H1 (cell line): ENCODE results near the gene SLC7A5. TPM values are rescaled to one million over a fixed set of nuclear protein-coding genes. Genes with fewer than 3 reads are reported as not detected.

Experiments
- GABPA ChIP-seq: IDR thresholded peaks from 2 replicates; pipeline ENCODE4 v1.6.1; 2011; ENCODE audit warnings: mild to moderate bottlenecking, low read length, moderate library complexity, borderline replicate concordance; ENCODE audit not compliant: insufficient read depth
- POU5F1 ChIP-seq: IDR thresholded peaks from 2 replicates; pipeline ENCODE4 v1.6.1; 2011; ENCODE audit warnings: low read depth, mild to moderate bottlenecking, low read length, moderate library complexity
- SP4 ChIP-seq: IDR thresholded peaks from 2 replicates; pipeline ENCODE4 v1.6.1; 2012; ENCODE audit warnings: low read length, inconsistent platforms
- polyA plus RNA-seq, 7 experiments: library from polyadenylated mRNA; depleted of rRNA in 3 of 7; stranded (reverse) in 5 of 7; unstranded in 2 of 7; fragments of >200 nt in 5 of 7; fragments of 200-250 nt in 2 of 7; gene quantifications; 1 replicate in 5 of 7; 2 replicates in 1 of 7; 4 replicates in 1 of 7; pipeline versions ENCODE4 v1.2.1 to v1.2.3, GENCODE V29; 2011 to 2013; ENCODE audit warnings: missing spikeins in 2 of 7, mixed read lengths in 2 of 7
- total RNA-seq: library from RNA; stranded (reverse); fragmentation: NEBNext Ultra II Directional; extraction: Animal tissue kit (Norgen Biotek cat#: 25700); gene quantifications from 2 replicates; pipeline ENCODE4 v1.2.1, GENCODE V29; 2021

SLC7A5 gene
- total and polyA plus RNA-seq, 2 of the 8 experiments (the other 6 are each of a cell fraction or from before 2014, with no cell fraction given) = 68.2 to 341 TPM

GRCh38 chr16:87819282-87819681 lies 50.0 kb downstream of the SLC7A5 start (continued):
- TF ChIP-seq SP4 (no peak), GABPA (no peak), POU5F1 (no peak)
